Stimulated activated CD8-positive, alpha-beta memory T cell treated with anti-CD3 and anti-CD28 coated beads, Interleukin-7, amount 100 ng/mL, for 48 hours (primary cell): ENCODE results near the gene ELL2.
"Not testable (repeated sequence)": the region's sequence is repeated elsewhere in the genome, so short reads cannot be mapped to it uniquely, and the experiment has no call there.

Source experiments
- DNase-seq, 2 donors: peaks; one replicate each; pipeline ENCODE4 v3.0.0-alpha.2; 2020; ENCODE audit warnings: low read depth in 1 of 2; ENCODE audit errors: extremely low read depth in 1 of 2

Gene ELL2

DNA sequence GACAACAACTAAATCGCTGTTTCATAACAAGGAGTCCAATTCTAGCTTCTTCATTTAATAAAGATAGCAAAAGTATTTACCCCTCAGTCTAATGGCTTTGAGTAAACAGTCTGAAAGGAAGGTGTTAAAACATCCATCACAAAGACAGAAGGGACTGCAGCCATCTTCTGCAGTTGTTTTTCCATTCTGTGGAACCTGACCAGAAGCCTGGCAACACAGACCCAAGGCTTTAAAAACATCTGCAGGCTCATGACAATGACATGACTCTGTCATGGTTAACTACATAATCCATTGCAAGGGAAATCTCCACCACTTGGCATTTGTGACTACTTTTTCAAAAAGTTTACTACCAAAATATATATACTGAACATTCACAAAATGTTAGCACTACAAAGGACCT lies 51.9 kb downstream of the ELL2 start:
- no peak for DNase-seq

DNA sequence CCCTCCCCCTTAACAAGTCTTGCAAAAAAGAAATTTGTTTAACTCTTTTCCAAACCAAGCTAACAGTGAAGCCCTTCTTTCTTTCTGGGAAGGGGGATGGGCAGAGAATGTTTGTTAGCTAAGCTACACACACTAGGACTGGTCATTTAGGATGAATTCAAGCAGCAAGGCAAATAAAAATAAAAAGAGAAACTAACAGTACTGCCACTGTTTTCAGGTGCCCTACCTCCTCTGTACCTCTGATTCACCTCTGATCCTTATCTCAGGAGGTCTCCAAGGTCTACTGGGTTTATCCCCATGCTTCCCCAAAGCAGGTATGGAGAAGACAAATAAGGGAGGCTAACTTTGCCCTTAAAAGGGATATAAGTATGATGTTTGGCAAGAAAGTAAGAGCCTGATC lies 52.9 kb downstream of the ELL2 start:
- DNase-seq = no peak

DNA sequence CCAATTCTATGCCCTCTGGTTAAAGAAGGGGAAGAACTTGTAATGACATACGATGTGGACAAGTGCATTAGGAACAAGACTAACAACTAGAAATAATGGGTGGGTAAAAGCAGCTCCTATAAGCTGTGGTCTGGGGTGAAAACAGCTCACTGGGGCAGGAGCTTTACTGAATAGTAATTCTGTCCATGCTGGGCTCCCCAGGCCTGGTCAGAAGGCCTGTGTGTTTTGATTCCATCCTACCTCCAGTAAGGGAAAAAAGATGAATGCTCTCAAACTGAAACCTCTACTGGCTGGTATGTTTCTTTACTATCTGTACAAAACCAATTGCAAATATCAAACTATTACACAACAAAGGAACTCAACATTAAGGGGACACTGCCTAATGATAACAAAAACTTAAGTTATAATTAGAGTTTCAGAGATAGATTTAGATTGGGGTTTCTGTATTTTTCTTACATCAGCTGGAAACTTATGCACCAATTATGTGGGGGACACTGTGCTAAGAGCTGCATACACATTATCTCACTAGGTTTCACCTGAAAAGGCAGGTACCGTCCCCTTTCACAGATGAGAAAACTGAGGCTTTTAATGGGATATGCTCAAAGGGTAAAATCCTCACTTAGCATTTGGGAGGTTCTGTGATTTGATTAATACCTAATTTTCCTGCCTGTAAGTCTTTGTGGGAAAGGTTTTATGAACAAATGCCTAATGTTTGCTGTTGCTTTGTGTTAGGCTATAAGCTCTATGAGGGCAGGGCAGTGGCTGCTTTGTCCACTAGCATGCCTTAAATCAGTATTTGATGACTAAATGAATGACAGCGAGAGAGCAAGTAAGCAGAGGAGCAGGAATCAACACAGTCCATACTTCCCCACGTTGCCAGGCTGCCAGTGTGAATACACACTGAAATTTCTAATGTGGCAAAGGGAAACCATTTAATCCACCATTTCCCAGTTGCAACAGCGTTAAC lies 53.6 kb downstream of the ELL2 start:
- no peak for DNase-seq

DNA sequence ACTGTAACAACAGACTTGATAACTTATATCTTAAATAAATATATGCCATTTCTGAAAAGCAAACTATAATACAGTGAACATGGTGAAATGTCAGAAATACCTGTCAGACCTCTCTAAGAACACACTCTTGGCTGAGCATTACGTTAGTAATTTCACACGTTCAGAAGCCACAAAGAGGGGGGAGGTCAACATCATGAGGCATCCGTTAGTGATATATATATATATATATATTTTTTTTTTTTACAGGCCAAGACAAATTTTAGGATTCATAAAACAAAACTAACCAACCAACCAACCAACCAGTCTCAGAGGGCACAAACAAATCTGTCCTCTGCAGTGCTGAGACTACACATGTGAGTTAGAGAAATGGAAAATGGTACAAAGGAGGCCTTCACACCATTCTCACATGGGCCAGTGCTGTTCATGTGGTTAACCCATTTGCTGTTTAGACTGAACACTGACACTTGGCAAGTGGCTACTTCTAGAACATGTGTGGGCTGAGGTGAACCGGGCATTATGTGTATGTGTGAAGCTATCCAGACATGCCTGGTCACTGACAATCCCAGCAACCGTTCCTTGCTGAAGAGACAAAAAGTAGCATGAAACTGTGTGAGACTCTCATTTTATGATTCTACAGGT lies 54.5 kb downstream of the ELL2 start:
- DNase-seq = no peak

DNA sequence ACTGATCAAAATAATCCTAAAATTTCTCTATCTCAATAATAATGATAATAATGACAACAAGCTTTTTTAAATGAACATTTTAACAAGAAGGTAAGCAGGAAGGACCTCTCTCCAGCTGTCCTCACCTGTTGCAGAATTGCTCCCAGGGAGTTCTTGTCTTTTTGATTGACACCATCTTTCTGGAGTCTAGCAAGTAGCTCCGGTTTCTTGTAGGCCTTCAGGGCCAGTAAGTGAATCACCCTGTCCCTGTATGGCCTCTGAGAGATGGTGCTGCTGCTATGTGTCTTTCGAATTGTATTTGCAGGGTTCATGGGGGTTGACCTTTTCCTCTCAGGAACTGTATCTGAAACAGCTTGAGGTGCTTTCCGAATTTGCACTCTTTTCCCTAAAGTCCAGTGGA lies 55.3 kb downstream of the ELL2 start:
- DNase-seq = not testable (repeated sequence)

DNA sequence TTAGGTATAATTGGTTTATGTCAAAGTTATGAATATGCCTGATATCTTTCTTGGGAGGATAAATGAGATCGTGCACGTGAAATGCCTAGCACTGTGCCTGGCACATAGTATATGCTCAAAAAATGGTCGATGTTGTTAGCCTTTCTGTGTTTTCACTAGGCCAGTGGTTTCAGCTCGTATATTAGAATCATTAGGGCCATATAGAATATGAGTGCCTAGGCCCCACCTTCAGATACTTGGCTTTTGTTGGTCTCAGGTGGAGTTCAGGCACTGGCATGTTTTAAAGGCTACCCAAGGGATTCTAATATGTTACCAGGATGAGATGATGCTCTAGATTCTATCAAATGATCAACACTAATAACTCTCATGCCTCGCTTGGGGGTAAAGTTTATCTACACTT lies 56.8 kb downstream of the ELL2 start:
- DNase-seq = no peak

DNA sequence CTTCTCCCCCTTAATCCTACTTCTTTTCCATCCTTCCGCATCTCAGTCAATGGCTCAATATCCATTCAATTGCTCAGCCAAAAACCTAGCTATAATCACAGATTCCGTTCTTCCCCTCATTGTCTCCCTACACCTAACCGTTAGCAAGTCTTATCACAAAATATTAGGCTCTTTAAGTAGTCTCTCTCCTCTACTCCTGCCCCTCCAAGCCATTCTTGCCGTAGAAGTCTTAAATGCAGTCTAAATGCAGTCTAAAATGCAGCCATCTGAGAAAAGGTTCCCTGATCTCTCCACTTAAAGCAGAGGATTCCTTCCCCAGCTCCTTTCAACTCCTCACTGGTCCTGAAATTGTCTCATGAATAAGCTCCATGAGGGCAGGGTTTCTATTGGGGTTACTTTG lies 57.8 kb downstream of the ELL2 start:
- DNase-seq = no peak

DNA sequence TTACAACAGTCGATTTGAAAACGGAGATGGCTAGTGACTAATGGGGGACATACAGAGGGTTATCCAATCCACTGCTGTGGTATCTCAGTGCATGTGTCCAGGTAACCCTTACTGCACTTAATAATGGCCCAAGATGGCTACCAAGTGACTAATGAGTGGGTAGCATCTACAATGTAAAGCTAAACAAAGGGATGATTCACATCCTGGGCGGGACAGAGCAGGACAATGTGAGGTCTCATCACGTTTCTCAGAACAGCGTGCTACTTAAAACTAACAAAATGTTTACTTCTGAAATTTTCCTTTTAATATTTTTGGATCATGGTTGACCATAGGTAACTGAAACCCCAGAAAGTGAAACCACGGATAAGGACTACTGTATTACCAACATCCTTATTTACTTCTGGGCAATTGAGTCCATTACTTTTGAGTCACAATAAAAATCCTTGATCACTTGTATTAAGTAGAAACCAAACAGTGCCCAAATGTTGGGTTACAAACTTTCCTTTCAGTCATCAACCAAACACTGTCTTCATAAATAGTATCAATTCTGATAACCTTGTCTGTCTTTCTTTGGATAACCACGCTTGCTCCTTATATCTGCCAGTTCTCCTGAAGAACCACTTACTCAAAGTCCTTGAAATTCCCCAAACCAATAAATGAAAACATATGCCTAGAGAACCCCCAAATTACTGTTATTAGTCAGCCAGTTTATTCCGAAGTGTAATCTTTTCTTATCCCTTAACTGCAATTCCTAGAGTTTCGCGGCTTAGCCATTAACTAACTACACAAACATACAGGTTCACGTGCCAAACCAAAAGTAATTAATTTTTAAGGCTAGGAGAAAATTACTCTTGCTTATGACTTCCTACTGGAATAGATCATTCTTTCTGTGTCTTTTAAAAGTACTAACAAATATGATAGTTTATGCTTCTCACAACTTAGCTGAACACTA lies 59.7 kb downstream of the ELL2 start:
- no peak for DNase-seq

DNA sequence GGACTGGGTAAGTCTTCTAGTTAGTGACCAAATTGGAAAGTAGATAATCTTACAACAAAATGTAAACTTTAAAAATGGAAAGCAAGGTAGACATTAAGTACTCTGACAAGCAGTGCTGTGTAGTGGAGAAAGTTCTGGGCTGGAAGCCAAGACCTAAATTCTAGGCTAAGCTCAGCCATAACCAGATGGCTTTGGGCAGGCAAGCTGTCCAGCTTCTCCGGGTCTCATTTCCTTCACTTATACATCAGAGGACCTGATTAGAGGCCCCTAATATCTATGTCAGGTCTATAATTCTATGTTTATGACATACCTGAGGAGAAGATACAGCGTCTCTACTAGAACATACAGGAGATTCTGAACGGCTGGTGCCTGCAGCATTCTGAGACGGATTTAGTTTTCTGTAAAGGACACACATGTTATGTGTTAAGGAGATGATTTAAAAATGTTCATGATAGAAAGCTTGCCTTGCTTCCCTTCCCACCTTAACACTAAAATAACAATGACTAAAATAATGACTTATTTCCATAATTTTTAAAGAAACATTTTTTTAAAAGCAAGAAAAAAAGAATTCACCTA lies 61.2 kb downstream of the ELL2 start:
- no peak for DNase-seq

DNA sequence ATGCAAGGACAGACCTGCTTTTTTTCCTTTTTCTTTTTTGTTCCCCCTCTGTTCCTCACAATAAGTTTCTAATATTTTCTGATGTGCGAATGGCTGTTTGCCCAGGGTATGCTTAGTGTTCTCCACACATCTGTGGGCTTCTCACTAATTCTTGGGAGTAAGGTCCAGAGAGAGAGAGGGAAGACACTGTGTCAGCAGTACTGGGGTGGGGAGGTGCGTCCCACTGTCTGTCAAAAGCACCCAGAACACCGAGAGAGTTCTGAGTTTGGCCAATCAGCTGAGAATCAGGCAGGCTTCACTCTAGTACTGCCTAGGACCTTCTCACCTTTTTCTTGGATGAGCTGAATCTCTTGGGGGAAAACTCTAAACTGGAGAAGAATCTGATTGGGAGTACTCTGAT lies 61.8 kb downstream of the ELL2 start:
- DNase-seq = no peak

DNA sequence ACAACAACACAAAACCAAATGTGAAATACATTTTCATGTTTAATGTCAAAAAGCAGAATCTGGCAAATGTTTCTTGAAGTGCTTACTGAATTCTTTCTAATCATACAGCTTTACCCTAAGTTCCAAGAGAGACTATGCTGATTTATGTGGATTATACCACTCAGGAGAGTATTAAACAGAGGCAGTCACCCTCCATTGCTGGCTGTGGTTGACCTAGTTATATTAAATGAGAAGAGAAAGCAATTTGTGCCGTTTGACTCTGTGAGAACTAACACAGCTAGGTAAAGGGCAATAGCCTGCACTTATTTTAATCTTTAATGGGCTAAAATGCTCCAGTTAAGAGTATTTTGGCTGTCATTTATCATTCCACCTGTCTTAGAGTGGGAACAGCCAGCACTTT lies 62.6 kb downstream of the ELL2 start:
- DNase-seq = no peak

DNA sequence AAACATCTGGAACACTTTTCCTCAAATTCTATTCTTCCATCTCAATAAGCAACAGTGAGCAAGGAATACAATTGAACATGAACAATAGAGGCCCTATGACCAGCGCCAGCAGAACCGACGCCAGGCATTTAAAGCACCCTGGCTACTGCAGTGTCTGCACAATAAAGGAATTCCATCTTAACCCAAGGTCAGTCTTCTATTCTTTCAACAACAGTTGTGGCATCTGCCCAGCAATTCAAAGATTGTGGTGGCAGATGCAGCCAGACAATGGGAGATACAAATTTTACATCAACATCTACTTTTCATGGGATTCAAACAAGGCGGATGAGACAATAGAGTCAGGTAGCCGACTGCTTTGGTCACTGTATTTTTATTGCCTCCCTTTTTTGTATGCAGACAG lies 65.9 kb downstream of the ELL2 start:
- no peak for DNase-seq

DNA sequence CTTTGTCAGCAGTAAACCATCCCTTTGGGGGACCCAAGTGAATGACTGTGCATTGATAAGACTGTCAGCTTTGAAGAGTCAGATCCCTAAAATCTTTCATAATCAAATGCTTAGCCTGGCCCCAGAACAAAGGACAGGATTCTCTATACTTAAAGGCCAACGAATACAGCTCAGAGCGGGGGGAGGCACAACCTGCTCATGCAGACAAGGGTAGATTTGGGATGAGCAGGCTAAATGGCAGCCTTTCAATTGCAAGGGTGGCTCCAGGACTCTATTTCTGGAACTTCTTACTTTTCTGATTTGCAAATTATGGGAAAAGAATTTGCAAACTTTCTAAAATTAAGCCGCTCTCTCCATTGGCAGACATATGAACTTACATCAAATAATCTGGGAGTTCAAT lies 66.4 kb downstream of the ELL2 start:
- DNase-seq = no peak

DNA sequence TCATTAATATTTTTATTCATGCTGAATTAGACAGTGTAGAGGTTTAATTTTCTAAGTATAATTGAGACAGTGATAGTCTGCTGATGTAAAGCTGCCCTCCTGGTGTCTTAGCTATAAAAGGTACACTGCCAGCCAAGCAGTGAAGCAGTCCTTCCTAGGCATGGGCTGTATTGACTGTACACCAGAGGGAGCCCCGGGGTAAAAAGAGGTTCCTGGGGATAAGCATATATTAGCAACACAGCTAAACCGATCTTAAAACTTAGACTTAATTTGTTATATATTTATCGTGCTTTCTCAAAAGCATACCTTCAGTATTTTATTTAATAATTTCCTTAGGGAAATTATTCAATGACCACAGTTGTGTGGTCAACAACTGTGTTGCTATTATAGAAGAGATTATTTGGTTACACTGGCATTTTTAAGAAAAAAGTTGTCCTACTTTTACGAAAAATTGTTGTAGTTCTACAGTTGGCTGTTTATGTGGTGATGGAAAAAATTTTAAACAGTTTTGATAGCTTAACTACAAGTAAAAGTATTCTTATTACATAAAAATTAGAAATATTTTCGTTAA lies 68.8 kb downstream of the ELL2 start:
- no peak for DNase-seq

DNA sequence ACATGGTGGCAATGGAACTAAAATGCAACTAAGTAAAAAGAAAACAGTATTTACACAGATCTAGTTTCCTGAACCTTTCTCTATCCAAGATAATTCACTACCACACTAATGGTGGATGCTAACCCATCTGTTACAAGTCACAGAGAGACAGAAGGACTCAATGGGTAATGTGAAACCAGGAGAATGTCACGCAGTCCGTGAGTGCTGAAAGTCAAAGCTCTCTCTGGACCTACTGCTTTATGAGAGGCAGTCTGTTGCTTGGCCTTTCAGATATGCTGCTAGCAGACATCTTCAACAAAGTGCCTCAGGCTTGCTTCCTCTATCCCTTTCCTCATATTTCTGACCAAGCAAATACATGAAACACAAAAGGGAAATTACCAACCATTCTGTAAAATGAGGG lies 70.2 kb downstream of the ELL2 start:
- DNase-seq = no peak

DNA sequence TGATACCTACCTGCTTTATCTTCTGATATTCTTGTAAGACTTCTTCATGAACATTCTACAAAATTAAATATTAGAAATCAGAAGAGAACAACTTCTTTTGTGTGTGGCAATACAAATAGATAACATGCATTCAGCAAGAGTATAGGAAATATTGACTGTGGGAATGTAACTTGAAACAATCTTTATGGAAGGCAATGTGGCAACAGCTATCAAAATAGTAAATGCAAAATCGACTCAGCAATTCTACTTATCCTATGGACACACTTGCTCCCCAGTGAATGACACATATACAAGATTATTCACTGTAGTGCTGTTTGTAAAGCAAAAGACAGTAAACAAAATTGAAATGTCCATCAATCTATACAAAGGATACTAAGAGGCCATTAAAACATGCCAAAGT lies 72.6 kb downstream of the ELL2 start:
- DNase-seq = no peak

DNA sequence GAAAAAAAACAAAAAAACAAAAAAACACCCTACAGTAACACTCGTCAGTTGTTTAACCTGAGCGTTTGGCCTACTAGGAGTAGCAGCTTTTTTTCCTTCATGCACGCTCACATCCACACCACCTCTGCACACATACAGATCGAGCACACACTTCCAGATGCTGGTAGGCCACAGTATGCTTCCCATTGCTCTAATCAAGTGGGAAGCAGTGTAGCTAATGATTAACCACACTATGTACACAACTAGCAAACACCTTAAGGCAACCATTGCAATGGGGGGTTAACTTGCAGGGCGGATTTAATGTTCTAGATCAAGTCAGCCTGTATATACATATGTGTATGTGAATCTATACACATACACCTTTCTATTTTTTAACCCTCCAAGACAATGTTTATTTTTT lies 73.7 kb downstream of the ELL2 start:
- no peak for DNase-seq

DNA sequence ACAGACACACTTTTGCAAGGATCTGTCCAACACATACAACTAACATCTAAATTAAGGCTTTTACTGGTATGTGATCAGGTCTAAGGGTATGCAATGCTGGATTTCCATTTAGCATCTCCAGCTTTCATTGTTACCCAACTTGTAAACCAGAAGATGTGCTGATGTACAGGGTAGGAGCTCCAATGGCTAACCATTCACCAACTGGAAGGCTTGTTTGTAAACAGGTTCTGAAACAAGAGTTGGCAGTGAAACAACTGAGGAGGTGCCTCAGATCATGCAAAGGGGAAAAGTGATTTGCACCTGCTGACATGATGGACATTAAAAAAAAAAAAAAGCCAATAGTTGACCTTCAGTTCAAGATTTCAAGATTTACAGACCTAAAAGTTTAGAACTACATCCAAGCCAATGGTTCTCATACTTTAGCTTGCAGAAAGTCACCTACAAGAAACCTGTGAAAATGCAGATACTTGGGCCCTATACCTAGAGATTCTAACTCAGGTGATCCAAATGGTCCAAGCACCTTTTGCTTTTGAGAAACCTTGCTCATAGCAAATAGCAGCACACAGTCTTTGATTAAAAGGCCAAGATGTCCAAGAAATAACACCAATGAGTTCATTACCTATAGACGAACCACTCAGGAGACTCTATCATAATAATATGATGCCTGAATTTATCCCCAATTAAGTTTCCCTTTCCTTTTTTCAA lies 75.2 kb downstream of the ELL2 start:
- DNase-seq = no peak

DNA sequence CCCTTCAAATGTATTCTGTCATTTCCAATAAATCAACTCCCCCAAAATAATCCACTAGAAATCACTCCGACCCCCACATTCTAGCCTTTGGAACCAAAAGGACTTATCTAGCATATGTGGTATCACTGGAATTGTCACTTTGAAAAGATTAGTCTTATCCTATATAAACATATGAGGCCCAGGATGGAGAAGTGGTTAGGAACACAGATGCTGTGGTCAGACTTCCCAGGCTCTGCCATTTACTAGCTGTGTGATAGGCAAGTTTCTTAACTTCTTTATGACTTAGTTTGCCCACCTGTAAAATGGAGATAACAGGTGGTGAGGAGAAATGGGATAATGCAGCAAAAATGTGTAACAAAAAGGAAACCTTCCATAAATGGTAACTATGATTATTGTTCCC lies 77.1 kb downstream of the ELL2 start:
- no peak for DNase-seq

DNA sequence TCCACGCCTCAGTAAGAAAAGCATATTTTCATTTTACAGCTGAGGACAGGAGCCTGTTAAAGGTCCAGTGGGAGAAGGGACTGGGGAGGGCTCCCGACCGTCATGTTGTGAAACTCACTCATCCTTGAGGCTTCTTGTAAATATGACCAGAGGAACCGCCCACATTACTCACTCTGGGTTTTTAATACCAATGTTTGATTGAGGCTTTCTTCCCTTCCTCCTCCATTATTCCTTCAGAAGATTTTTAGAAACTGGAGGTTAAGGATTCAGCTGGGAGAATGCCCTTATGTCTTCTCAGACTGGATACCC lies 77.7 kb downstream of the ELL2 start:
- no peak for DNase-seq
